TTC549 (cell line): Measurements from ENCODE around the gene EYA4.

Source experiments
- FAIRE-seq: peaks from 2 replicates; lab custom pipeline; 2012; peaks lifted over from hg19 to GRCh38; lab: Jason Lieb, UNC

Gene EYA4

DNA sequence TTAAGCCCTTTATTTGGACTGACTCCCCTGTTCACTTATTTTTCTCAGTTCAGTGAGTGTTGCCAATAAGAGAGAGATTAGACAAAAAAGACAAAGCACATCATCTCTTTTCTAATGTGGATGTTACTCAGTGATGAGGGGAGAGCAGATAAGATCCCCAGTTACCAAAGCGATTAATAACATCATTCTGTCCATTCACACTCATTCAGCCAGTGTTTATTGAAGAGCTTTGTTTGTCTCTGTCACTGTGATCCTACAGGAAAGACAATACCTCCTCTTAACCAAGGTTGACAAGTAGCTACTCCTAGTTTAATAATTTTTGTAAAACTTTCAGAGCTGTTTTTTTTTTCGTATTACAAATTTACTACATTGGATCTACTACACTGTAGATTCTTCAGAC is 163.0 kb downstream of the EYA4 start:
- FAIRE-seq: no peak

GRCh38 chr6:133404728-133405127 is 163.6 kb downstream of the EYA4 start:
- FAIRE-seq: no peak

DNA sequence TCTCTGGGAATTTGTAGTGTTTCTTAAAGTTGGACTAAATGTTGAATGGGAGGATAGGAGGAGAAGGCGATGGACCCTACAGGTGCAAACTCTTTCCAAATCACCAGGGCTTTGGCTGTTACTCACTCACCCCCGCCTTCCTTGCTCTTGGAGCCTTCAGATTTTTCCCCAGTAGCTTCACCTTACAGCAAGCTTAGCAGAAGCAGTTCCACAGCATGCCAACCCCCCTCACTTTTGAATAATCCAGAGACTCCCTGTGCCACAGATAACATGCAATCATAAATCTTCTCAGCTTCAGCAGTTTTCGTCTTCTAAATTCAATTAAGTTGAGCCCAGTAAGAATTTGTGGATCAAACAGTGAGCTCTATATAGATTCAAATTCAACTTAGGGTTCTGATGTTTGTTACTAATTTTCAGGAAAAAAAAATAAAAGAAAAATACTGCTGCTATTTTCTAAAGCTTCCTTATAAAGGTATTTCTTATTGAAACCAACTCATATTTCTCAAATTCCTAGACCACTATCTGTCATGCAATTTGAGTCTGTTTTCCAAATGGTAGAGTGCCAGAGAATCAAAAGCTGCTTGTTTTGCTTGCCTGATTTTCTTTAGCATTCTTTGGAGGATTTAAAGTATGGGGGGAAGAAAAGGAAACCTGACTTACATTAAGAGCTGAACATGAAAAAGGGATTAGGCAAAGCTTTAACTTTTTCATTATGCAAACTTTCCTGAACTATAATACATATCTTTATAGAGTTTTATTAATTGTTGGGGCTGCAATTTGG is 166.4 kb downstream of the EYA4 start:
- FAIRE-seq: no peak

DNA sequence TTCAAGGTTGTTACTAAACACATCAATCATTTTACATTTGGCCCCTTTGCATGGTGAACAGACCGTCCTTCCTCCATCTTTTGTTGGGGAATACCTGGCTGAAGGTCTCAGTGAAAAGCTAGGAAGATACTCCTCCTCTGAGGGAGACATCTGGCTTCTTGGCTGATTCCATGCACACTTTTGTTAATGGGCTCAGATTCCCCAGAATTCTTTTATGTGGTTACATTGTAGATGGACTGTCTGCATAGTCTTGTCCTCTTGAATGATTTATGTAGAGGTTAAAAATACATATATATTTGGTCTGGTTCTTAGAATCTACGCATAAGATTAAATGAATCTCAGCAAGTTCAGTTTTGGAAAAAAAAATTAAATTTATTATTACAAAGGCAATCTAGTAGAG is 167.0 kb downstream of the EYA4 start:
- FAIRE-seq: no peak

- FAIRE-seq: no peak
Observed at GRCh38 chr6:133408543-133408942, 167.4 kb downstream of the EYA4 start.

GRCh38 chr6:133410638-133411435 is 169.7 kb downstream of the EYA4 start:
- no peak for FAIRE-seq

- no peak for FAIRE-seq
Observed at GRCh38 chr6:133411757-133412156, 170.6 kb downstream of the EYA4 start.

GRCh38 chr6:133415262-133415661 is 174.1 kb downstream of the EYA4 start:
- FAIRE-seq: no peak

- no peak for FAIRE-seq
Observed at GRCh38 chr6:133418108-133418507, 177.0 kb downstream of the EYA4 start.

DNA sequence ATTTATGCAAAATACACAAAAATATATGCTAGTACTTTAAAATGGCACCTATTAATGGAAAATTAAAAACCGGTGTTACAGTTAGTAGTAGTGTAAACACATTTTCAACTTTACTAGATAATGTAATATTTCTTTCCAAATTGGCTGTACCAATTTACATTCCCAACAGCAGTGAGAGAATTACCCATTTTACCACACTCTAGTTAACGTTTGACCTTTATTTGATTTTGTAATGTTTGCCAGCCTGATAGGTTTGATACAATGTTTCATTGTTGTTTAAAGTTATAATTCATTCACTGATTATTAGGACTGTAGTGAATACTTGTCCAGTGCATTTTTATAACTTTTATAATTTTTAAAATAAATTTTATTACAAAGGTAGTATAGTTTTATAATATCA is 182.1 kb downstream of the EYA4 start:
- no peak for FAIRE-seq

GRCh38 chr6:133424359-133424758 is 183.2 kb downstream of the EYA4 start:
- no peak for FAIRE-seq

DNA sequence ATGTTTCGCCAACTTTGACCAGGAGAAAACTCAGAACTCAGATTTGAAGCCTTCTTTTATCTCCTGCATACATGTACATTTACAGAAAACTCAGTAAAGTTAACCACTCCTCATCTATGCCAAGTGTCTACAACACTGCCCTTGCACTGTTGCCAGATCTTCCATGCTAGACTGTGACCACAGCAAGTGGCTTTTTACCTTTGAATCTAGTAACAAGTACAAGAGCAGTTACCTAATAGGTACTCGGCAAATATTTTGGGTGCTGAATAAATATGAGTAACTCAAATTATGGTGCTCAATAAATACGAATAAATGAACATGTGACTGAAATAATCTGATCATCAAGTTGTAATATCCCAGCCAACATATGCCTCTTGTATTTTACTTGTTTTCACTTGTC is 184.9 kb downstream of the EYA4 start:
- no peak for FAIRE-seq

- no peak for FAIRE-seq
Observed at GRCh38 chr6:133428295-133428694, 187.1 kb downstream of the EYA4 start.

DNA sequence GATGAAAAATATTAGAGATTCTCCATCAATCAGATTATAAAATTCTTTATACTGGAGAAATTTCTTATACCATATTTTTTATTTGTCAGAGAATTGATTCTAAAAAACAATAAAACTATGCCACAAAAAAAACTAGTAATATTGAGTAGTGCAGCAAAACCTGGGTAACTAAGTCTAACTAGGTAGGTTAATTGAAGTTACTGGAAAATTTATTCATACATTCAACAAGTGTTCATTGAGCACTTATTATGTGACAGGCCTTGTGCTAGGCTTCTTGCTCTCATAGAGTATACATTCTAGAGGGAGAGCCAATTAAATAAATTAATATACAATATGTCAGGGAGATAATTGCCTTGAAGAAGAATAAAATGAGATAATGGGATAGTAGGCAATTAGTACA is 189.4 kb downstream of the EYA4 start:
- FAIRE-seq: no peak

DNA sequence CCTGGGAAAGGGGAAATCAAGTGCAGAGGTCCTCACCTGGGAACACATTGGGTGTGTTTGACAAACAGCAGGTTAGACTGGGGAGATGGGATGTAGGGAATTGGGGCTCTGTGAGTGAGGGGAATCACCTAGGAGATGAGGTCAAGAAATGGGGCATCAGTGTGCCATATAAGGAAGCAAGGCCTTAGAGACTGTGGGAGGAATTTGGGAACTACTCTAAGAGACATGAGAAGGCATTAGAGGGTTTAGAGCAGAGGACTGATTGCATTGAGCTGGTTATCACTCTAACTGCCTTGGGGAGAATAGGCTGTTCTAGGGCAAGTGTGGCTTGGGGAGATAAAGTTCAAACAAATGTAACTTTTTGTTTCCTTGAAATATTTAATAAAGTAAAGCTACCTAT is 189.9 kb downstream of the EYA4 start:
- FAIRE-seq: no peak

DNA sequence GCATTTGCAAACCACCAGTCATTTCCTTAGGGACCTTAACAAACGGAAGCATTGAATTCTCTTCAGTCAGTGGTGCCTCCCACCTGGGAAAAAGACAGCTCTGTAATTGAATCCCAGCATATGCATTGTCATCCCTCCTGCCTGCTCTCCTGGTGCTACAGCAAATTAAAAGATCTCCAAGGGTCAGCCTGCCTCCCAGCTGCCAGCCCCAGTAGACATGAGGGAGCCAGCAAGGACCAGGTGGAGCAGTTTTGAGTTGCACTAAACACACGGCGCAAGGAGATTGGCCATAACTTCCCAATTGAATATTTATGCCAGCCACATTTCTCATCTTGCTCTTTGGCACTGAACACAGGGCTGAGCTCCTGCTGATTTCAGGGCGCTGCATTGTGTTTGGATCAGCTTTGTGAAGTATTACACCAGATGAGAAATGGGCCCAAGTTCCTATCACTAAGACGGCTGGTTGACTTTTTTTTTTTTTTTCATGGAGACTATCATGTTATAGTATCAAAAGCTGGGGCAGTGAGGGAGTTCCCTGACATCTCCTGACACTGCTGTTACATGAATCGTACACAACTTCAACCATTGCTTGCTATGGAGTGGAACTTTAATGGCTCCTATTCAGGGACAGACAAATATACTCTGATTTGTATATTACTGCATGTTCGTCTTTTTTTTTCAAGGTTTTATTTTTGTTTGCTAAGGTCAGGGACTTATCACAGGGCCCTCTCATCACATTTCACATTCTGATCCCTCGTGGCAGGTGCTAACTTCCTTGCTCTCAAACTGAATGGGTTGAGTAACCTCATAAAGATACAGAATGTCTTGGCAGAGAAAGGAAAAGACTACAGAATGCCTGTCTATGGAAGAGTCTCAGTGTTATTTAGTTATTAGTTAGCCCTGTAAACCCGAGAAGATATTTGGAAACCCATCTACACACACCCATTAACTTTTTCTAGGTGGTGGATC is 191.1 kb downstream of the EYA4 start:
- FAIRE-seq: no peak

- no peak for FAIRE-seq
Observed at GRCh38 chr6:133435065-133435728, 194.0 kb downstream of the EYA4 start.

- no peak for FAIRE-seq
Observed at GRCh38 chr6:133436652-133437051, 195.5 kb downstream of the EYA4 start.

GRCh38 chr6:133441491-133441890 is 200.3 kb downstream of the EYA4 start:
- FAIRE-seq: no peak

- no peak for FAIRE-seq
Observed at GRCh38 chr6:133446789-133447188, 205.6 kb downstream of the EYA4 start.

DNA sequence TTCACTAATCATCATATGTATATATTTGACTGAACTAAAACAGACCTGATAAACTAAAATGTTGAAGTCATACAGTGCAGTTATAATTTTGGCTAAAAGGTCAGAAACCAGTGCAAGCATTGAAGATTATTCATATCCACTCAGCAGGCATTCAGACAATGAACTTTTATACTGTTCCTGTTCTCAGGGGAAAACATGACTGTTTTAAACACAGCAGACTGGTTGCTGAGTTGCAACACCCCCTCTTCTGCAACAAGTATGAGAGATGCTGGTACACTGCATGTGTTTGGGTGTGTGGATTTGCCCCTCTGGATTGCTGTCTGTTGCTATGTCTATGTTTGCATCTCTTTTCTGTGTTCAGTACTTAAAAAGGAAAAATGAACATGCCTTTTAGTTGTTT is 206.8 kb downstream of the EYA4 start:
- no peak for FAIRE-seq

- FAIRE-seq: no peak
Observed at GRCh38 chr6:133456439-133456838, 215.3 kb downstream of the EYA4 start.
